Stimulated activated CD8-positive, alpha-beta memory T cell treated with anti-CD3 and anti-CD28 coated beads, Interleukin-12 subunit alpha, Interleukin-12 subunit beta, amount 100 ng/mL, for 4 hours (primary cell): ENCODE measurements around the gene LMCD1.

Experiments
- DNase-seq: peaks from one replicate; pipeline ENCODE4 v3.0.0-alpha.2; 2020; ENCODE audit warnings: low read depth

The LMCD1 gene

DNA sequence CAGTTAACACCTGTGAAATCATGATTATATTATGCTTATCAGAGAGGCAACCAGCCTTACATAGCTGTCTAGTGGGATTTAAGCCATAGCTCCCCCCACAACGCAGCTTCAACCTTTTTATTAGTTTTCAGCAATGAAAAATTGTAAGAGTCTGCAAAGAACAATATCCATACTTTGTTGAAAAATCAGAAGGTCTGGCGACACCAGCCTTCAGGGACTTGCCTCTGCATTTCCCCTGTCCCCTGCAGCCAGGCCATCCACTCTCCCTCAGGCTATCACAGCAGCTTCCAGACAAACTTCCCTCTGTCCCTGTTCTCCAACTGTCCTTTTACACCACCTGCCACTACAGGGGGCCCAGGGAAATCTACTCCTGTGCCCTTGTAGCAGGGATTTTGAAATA is 83.0 kb downstream of the LMCD1 start:
- no peak for DNase-seq

DNA sequence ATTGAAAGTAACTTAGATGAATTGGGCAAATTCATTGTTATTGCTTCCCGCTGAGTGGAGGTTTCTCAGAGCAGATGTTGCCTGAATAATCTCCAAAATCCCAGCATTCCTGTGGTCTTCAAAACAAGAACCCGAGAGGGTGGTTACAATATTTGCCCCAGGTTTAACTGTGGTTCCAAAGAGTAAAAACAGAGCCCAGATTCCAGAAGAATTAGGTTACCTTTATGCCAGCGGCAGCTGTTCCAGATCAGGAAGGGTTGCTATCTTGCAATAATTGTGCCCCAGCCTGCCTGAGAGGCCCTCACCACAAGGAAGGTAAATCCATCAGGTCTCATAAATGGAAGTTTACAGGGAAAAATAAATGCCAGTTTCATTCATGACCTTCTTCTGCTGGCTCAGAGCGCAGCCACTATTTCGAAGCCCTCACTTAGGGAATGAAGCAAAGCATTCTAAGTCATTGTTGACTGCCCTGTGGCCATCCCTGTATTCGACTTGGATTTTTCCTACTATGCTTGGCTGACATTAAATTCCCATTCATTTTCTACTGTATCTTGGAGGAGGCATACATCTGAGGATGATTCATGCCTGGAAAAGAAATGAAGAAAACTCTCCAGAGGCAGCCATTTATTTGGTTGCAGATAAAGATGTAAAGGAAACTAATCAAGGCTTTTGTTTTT is 88.4 kb downstream of the LMCD1 start:
- no peak for DNase-seq

DNA sequence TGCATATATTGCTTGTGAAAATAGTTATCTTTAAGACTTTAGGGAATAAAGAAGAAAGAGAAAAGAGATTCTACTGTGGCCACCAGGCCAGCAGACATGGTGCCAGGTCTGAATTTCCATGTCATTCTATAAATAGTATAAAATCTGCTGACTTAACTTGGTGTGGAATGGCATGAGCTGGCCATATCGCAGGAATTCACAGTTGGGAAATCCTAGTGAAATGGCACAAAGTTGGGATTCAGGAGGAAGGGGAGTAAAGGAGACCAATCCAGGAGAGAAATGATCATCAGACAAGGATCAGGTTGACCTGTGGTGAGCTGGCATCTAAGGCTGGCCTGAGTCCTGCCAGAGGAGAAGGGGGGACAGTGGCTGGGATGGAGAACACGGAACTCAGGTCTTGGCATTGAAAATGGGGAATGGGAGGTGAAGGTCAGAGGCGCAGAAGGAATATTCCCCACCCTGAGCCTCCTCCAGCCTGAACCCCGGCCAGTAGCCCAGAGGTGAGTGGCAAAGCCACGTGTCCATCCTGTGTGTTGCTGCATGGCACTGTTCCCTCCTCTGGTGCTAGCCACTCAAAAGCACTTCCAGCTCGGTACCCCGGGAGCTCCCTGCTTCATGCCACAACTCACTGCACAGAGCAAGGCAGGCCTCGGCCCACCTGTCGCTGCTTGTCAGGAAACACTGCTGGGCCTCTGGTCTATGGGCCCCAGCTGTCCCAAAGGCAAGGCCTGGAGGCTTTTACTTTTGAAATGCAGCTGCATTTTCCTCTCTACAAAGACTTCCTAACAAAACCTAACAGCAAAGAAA is 91.6 kb downstream of the LMCD1 start:
- no peak for DNase-seq

DNA sequence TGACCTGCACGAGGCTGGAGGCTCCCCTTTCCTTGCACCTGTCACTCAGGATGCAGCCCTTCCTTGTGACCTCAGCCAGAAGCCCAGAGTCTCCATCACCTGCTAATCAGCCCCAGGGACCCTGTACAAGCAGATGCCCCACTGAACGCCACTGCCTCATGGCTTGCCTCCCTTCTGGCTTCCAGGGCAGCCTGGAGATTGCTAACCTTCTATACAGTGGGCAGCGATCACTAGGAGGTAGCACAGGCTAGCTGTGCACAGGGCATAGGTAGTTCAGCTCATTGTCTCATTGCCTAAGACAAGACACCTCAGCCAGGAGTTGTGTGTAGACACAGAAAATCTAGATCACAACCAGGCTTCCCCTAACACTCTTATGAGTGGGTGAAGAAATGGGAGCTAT is 93.6 kb downstream of the LMCD1 start:
- no peak for DNase-seq

DNA sequence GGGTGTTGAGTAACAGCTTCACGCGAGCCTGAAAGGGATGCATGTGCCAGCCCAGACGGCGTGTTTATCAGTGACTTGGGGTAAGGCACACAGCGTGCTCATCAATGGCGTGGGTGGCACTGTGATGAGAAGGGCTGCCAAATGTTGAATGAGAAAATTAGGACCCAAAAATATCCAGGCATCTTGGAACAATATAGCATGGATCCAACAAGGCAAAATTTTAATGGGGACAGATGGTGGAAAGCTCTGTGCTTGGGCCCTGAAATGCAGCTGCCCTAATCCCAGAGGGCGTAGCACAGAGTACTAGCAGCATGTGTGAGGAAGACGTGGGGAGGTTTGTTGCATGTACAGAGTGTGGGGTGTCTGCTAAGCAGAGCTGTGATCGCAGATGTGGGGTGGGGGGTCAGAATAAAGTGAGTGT is 94.1 kb downstream of the LMCD1 start:
- DNase-seq: no peak

DNA sequence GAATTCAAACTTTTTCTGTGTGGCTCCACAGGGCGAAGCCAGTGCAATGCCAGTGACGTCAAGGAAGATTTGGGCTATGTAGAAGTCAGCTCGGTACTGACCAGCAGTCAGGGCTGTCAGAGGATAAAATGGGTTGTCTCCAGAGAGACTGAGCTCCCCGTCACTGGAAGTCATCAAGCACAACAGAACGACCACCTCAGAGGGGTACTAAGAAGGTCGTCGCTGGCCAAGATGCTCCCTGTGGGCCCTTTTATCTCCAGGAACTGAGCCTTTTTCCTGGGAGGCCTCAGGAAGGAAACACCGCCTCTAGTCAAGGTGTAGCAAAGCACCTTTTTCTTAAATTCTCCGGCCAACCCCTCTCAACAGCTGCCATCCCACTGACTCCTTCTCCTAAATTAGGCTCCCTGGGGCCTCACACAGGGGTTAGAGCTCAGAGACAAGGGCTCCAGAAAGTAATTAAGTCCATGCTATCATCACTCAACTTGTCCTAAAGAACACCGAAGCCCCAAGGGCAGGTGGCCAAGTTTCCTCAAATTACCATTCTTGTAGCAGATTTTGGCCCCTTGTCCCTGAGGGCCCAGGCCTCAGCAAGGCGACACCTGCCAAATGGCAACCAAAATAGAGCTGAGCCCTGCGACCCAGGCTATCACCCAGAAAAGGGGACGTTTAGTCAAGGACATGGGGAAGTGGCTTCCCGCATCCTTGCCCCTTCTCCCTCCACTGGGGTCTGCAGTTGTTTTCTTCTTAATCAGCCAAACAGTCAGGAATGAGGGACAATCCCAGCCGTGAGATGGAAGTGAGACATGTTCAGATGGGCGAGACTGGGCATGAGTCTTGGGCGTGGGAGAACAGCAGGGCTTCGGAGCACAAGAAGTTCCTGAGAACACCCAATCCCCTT is 94.9 kb downstream of the LMCD1 start:
- DNase-seq: no peak

DNA sequence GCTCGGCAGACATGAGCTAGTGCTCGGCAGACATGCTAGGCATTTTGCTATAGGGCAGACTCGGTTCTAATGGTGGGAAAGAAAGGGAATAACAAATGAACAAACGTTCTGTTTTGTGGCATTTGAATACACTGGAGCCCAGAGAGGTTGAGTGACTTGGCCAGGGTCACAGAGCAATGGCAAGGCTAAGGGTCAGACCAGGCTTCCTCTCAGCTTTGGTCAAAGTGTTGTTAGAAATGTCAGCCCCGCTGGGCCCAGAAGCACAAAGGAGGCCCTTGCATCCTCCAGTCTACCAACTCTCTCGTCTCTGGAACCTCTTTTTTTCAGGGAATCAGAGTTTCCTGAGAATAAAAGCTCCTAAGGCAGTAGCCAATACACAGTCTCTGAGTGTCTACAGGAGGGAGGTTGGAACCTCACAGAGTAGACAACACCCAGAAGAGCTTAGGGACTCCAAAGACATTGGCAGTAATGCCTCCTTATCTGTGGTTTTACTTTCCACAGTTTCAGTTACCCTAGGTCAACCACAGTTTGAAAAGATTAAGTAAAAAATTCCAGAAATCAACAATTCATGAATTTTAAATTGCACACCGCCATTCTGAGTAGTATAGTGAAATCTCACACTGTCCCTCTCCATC is 95.7 kb downstream of the LMCD1 start:
- no peak for DNase-seq

DNA sequence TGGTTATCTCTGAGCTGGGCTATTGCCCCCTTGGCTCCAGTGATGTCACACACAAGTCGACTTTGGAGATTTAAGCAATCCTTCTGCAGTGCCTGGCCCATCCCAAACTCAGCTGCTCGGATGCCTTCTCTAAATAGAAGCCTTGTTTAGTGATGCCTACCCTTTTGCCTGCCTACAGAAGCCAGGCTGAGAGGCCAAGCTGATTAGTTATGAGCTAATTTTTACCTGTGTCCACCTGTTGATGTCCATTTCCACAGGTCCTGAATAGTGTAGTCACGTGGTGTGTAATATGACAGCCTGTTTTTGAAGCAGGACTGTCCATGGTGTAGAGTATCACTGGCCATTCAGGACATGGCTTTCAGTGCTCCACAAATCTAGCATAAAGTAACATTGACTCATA is 97.5 kb downstream of the LMCD1 start:
- no peak for DNase-seq

DNA sequence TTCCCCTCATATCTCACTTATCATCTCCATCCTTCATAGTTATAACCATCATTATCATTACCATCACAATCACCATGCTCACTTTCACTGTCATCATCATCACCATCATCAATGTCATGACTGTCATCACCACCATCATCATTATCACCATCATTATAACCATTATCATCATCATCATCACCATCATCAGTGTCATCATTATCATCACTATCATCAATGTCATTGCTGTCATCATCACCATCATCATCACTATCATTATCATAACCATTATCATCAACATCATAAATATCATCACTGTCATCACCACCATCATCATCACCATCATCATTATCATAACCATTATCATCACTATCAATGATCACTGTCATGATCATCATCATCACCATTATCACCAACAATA is 98.8 kb downstream of the LMCD1 start:
- no peak for DNase-seq

DNA sequence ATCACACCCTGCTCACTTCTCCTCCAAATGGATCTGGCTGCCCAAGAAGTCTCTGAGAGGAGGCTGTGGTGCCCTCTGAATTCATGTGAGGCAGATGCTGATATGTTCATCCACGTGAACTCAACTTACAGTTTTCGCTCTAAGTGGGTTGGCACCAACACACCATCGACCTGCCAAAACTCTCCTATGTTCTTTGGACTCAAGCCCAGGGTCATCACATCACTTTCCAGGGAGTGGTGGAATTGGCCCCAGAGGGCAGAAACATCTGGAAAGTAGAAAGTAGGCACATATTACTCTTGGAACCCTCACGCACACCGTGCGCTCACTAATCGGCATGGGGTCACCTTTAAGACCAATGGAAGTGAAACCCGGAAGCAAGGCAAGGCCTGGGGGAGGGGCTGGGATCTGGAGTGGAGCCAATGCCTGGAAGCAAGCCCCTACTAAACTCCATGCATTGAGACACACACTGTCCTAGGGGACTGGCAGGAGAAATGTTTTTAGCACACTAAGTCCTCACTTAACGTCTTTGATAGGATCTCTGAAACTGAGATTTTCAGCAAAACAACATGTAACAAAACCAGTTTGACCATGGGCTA is 101.6 kb downstream of the LMCD1 start:
- DNase-seq: no peak

DNA sequence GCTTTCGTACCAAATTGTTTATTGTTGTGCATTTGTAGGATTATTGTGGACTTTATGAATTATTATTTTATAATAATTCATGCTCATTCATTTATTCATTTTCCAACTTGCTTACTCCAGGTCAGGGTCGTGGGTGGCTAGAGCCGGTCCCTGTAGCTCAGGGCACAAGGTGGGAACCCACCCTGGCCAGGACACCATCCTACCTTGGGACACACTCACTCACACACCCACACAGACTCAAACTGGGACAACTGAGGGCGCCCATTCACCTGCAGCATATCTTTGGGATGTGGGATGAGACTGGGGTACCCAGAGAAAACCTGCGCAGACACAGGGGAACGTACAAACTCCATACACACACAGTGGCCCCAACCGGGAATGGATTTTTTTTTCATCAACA is 102.4 kb downstream of the LMCD1 start:
- no peak for DNase-seq

DNA sequence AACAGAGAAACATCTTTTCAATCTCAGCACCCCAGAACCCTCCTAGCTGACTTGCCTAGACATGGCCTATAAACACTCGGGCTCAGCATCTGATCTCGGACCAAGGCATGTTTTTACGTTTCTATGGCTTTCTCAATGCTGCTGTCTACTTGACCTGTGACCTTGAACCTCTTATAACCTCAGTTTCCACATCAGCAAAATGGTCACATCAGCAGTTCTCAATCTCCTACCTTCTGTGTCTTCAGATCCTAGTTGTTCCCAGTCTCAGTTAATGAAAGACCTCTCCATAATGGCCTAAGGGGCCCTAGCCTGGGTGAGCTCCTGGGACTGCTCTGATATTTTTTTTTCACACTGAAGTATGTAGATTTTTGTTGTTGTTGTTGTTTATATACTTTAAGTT is 103.4 kb downstream of the LMCD1 start:
- no peak for DNase-seq

DNA sequence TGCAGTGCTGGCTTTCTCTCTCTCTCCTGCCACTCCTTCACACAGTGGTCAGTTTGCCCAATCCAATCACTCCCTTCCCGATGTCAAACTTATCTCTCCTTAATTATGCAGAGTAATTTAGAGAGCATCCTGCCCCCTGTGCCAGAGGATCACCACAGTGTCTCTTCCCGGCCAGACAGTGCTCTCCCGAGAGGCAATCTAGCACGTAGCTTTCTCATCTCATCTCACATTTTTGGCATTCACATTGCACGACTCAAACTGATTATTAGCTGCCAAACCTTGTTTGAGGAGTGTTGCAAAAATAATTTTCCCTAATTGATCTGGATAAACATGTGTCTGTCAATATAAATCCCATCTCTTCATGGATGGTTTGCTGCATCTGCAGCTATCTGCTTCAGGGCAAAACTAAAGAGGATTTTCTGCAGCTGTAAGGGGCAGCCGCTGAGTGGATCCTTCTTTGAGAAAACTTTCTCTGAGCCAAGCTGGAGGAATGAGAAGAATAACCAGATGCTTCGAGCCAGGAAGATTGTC is 105.1 kb downstream of the LMCD1 start:
- no peak for DNase-seq

DNA sequence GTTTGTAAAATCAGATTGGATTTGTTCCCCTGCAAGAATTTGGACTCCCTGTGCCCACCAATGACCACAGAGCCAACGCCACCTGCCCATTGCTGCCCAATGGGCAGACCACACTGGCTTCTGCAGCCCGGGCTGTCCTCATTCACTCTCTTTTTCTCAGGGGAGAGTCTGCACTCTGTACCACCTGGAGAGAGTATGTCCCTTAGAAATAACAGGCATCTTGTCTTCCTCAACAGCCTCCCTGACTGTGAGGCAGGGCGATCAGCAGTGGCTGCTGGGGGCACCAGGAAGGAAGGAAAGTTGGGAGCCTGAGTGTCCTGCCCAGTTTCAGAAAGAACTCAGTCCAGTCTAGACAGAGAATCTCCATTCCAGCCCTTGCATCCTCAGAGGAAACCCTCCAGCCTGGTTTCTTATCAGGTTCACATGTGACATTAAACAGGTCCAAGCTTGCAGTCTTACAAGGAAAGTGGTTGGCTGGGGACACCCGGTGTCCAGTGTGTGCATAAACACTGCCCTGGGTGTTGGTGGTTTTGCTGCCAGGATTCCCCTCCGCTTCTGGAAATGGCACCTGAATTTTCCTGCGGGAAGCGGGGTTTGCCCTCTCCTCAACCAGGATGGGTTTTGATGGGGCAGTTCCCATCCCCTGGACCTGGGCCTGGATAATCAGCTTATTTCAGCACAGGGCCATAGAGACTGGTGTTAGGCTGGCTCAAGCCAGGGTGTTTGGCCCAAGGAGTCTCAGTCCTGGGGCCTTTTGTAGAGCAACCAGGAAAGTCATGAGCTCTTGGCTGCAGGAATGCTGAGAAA is 105.8 kb downstream of the LMCD1 start:
- no peak for DNase-seq

DNA sequence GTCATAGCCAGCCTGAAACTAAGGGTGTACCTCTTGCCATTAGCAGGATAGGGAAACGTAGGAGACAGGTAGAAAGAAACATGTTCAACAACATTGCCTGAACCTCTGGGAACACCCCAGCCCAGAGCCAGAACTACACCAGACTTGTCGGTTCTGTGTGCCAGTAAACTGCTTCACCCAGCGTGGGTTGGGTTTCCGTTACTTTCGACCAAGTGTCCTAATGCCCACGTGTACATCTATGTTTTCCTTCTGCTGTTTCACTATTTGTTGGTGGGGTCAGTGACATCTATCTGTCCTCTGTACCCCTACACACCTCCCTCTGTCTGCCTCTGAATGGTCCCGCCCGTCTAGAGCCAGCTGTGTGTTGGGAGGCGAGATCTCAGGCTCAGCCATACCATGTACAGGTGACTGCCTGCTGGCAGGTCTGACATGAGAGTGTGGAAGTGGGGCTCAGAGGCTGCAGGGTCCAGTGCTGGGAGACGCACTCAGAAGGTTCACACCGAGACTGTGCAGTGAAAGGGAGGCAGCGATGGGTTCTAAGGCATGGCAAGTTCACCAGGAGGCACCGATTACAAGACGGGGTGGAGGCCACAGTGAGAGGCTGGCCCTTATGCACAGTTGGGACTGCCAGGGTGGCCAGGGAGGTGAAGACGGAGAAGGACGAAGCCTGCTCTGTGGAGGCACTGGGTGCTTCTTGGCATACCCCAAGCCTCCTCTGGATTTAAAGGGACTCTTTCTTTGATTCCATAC is 106.6 kb downstream of the LMCD1 start:
- DNase-seq: no peak

DNA sequence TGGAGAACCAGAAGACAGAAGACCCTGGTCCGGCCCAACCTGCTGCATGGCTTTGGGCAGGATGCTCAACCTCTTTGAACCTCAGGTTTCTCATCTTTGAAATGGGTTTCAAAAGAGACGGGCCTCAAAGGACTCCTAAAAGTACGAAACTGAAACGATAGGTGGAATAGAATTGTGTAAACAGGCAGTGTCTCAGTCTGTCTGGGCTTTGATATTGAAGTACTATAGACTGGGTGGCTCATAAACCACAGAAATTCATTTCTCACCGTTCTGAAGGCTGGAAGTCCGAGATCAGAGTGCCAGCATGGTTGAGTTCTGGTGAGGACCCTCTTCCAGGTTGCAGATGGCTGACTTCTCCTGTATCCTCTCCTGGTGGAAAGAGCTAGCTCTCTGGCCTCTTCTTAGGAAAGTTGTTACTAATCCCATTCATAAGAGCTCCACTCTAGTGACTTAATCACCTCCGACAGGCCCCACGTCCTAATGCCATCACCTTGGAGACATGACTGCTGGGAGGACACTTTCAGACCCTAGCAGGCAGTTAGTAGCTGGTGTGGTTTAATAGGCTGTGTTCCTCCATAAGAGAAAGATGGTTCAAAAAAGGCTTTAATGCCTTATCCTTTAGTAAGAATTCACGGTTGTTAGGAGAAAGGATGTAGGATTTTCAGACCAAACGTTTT is 107.3 kb downstream of the LMCD1 start:
- no peak for DNase-seq

DNA sequence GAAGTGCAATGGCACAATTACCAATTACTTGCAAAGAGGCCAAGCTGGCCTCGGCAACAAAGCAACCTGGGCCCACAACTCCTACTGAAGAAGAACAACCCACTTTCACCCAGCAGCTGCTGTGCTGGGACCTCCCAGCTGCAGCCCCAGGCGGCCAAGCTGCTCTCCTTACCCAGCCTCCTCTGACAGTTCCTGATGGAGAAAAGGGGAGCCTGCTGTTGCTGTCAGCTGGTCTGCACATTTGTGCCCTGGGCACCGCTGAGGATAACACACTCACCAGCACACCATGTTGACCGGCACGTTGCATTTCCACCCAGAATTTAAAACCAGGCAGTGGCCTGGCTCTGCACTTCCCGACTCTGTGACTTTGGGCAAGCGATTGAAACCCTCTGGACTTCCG is 109.3 kb downstream of the LMCD1 start:
- no peak for DNase-seq

DNA sequence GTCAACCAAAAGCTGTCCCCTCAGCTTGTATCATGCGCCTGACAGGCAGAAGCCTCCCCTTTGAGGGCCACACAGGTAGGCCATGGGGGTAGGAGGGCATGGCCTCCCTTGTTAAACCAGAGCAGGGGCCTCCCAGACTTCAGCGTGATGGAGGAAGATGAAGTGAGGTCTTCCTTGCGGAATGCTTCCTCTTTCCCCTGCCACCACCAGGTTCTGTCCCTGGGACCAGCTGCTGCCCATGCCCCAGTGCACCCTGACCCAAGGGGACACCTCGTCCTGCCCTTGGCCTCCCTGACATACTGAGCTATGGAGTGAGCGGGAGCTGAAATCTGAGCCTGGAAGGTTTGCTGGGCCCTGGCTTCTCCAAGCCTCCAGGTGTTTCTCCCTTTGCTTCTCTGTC is 116.3 kb downstream of the LMCD1 start:
- no peak for DNase-seq

DNA sequence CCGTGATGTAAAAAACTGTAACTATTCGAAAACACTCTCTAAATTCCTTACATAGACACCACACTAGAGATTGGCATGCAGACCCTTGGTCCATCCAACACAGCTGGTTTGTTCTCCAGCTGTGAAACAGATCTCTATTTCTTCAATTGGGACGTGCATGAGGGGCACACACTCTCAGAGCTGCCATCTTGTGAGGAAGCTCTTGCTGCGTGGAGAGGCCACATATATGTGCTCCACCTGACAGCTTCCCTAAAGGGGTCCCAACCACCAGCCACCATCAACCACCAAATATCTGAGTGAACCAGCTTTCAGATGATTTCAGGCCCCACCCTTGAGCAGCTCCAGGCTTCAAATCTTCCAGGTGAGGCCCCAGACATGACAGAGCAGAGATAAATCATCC is 117.3 kb downstream of the LMCD1 start:
- no peak for DNase-seq
